Stimulated activated naive CD8-positive, alpha-beta T cell treated with anti-CD3 and anti-CD28 coated beads, Interleukin-15, Interleukin-2, amounts not matched to agents 100 ng/mL and 50 ng/mL, for 24 hours (primary cell): ENCODE data around the gene PCDHGA10.
"Not testable (repeated sequence)": the region's sequence is repeated elsewhere in the genome, so short reads cannot be mapped to it uniquely, and the experiment has no call there.

Experiments used
- H3K27ac Mint-ChIP-seq: one replicate; pipeline ENCODE4 v1.8.0; 2021; ENCODE audit warnings: mild to moderate bottlenecking, mixed read lengths
- H3K27me3 Mint-ChIP-seq: one replicate; pipeline ENCODE4 v1.8.0; 2021; ENCODE audit warnings: mixed read lengths
- H3K36me3 Mint-ChIP-seq: one replicate; pipeline ENCODE4 v1.8.0; 2021; ENCODE audit warnings: low read depth, mixed read lengths
- H3K4me1 Mint-ChIP-seq: one replicate; pipeline ENCODE4 v1.8.0; 2021; ENCODE audit warnings: low read depth, mixed read lengths
- H3K4me3 Mint-ChIP-seq: one replicate; pipeline ENCODE4 v1.8.0; 2021; ENCODE audit warnings: mild to moderate bottlenecking, mixed read lengths
- H3K9me3 Mint-ChIP-seq: one replicate; pipeline ENCODE4 v1.8.0; 2021; ENCODE audit warnings: mixed read lengths

The PCDHGA10 gene

GRCh38 chr5:141431286-141431685 lies 18.5 kb downstream of the PCDHGA10 start:
- H3K27me3 Mint-ChIP-seq, result peaks cover 63% of the 10 kb centered on the region
- H3K36me3 Mint-ChIP-seq, result peaks cover 28% of the 10 kb centered on the region
- H3K27ac Mint-ChIP-seq, result no peak overlapping the region
- H3K9me3 Mint-ChIP-seq, result peaks cover 26% of the 10 kb centered on the region
- peaks cover 10% of the 10 kb centered on the region for H3K4me1 Mint-ChIP-seq
- peak overlapping the region; percentile 76 for H3K4me3 Mint-ChIP-seq

DNA sequence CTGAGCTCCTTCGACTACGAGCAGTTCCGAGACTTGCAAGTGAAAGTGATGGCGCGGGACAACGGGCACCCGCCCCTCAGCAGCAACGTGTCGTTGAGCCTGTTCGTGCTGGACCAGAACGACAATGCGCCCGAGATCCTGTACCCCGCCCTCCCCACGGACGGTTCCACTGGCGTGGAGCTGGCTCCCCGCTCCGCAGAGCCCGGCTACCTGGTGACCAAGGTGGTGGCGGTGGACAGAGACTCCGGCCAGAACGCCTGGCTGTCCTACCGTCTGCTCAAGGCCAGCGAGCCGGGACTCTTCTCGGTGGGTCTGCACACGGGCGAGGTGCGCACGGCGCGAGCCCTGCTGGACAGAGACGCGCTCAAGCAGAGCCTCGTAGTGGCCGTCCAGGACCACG lies 19.5 kb downstream of the PCDHGA10 start:
- H3K36me3 Mint-ChIP-seq, result peaks cover 28% of the 10 kb centered on the region
- H3K27me3 Mint-ChIP-seq, result peaks cover 62% of the 10 kb centered on the region
- H3K27ac Mint-ChIP-seq, H3K4me3 Mint-ChIP-seq: not testable (repeated sequence)
- peaks cover 10% of the 10 kb centered on the region for H3K4me1 Mint-ChIP-seq
- H3K9me3 Mint-ChIP-seq, result peaks cover 26% of the 10 kb centered on the region

DNA sequence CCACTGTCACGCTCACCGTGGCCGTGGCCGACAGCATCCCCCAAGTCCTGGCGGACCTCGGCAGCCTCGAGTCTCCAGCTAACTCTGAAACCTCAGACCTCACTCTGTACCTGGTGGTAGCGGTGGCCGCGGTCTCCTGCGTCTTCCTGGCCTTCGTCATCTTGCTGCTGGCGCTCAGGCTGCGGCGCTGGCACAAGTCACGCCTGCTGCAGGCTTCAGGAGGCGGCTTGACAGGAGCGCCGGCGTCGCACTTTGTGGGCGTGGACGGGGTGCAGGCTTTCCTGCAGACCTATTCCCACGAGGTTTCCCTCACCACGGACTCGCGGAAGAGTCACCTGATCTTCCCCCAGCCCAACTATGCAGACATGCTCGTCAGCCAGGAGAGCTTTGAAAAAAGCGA lies 19.9 kb downstream of the PCDHGA10 start:
- peaks cover 28% of the 10 kb centered on the region for H3K36me3 Mint-ChIP-seq
- H3K9me3 Mint-ChIP-seq, result peaks cover 26% of the 10 kb centered on the region
- not testable (repeated sequence) for H3K27ac Mint-ChIP-seq, H3K4me3 Mint-ChIP-seq
- peaks cover 61% of the 10 kb centered on the region for H3K27me3 Mint-ChIP-seq
- H3K4me1 Mint-ChIP-seq, result peaks cover 10% of the 10 kb centered on the region

DNA sequence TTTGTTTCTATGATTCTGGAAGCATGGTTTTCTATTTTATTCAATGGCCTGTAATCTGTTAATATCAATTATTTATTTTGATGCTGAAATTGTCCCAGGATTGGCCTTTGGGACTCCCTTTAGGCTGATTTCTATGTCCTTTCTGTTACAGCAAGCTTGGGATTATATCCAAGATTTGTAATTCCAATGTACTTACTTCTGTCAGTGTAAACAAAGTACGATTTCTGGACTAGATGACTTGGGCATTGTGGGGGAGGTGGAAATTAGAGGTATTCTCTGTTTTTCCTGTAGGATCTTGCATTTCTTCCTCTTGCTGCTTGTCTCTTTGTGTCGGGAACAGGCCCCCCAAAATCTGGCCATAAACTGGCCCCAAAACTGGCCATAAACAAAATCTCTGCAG lies 21.2 kb downstream of the PCDHGA10 start:
- peaks cover 23% of the 10 kb centered on the region for H3K9me3 Mint-ChIP-seq
- peaks cover 23% of the 10 kb centered on the region for H3K36me3 Mint-ChIP-seq
- H3K4me3 Mint-ChIP-seq, result no peak overlapping the region
- peaks cover 10% of the 10 kb centered on the region for H3K4me1 Mint-ChIP-seq
- peaks cover 58% of the 10 kb centered on the region for H3K27me3 Mint-ChIP-seq
- H3K27ac Mint-ChIP-seq, result no peak overlapping the region

GRCh38 chr5:141437221-141437620 lies 24.4 kb downstream of the PCDHGA10 start:
- Mint-ChIP-seq H3K4me1 (no peaks in the 10 kb centered on the region), H3K27ac (no peak overlapping the region), H3K4me3 (no peak overlapping the region), H3K36me3 (peaks cover 8% of the 10 kb centered on the region), H3K27me3 (peaks cover 42% of the 10 kb centered on the region), H3K9me3 (peaks cover 9% of the 10 kb centered on the region)

GRCh38 chr5:141439411-141440141 lies 26.8 kb downstream of the PCDHGA10 start:
- Mint-ChIP-seq H3K27ac (no peak overlapping the region), H3K27me3 (peaks cover 29% of the 10 kb centered on the region), H3K4me3 (no peak overlapping the region), H3K9me3 (peaks cover 4% of the 10 kb centered on the region), H3K36me3 (peaks cover 4% of the 10 kb centered on the region), H3K4me1 (no peaks in the 10 kb centered on the region)

GRCh38 chr5:141440341-141440740 lies 27.6 kb downstream of the PCDHGA10 start:
- Mint-ChIP-seq H3K27ac (no peak overlapping the region), H3K4me3 (no peak overlapping the region), H3K9me3 (peaks cover 4% of the 10 kb centered on the region), H3K36me3 (peaks cover 4% of the 10 kb centered on the region), H3K4me1 (no peaks in the 10 kb centered on the region), H3K27me3 (peaks cover 25% of the 10 kb centered on the region)

DNA sequence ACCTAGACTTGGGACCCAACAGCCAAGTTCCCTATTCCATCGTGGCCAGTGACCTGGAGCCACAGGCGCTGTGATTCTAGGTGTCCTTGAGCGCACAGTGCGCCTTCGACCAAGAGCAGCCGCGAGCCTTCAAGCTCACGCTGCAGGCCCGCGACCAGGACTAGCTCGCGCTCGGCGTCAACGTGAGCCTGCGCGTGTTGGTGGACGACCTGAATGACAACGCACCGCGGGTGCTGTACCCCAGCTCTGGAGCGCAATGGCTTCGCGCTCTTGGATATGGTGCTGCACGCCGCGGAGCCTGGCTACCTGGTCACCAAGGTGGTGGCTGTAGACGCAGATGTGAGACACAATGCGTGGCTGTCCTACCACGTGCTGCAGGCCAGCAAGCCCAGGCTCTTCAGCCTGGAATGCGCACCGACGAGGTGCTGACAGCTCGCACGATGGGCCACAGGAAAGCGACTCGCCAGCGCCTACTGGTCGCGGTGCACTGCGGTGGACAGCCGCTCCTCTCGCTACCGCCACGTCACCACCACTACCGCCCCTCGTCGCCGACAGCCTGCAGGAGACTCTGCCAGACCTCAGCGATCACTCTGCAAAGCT lies 28.9 kb downstream of the PCDHGA10 start:
- peaks cover 26% of the 10 kb centered on the region for H3K27me3 Mint-ChIP-seq
- peaks cover 4% of the 10 kb centered on the region for H3K36me3 Mint-ChIP-seq
- H3K27ac Mint-ChIP-seq, result no peak overlapping the region

DNA sequence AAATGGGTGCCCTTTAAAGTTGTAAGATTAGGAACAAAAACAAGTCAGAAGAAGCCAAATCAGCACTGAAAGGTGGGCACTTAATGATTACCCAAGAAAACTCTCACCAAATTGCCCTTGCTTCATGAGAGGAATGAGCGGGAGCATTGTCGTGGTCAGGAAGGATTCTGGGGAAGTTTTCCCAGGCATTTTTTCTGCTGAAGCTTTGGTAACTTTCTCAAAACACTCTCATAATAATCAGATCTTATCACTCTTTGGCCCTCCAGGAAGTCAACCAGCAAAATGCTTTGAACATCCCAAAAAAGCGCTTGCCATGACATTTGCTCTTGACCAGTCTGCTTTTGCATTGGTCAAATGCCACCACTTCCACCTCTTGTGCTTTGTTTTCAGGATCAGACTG lies 52.6 kb downstream of the PCDHGA10 start:
- Mint-ChIP-seq H3K9me3 (peaks cover 6% of the 10 kb centered on the region), H3K4me3 (no peak overlapping the region)

More for the DNA sequence above, 28.9 kb downstream of the PCDHGA10 start:
- H3K9me3 Mint-ChIP-seq, result peaks cover 4% of the 10 kb centered on the region
- H3K4me1 Mint-ChIP-seq, result no peaks in the 10 kb centered on the region
- no peak overlapping the region for H3K4me3 Mint-ChIP-seq

More for the DNA sequence above, 52.6 kb downstream of the PCDHGA10 start:
- Mint-ChIP-seq H3K27ac (no peak overlapping the region), H3K27me3 (peaks cover 26% of the 10 kb centered on the region), H3K36me3 (no peaks in the 10 kb centered on the region), H3K4me1 (no peaks in the 10 kb centered on the region)
